Hindlimb muscle (tissue), 1 donor: ENCODE data around the gene PHACTR2. TPM values are rescaled to one million over a fixed set of nuclear protein-coding genes. Genes with fewer than 3 reads are reported as not detected.
"Not testable (repeated sequence)": the region's sequence is repeated elsewhere in the genome, so short reads cannot be mapped to it uniquely, and the experiment has no call there.

Experiments
- DNase-seq: peaks from one replicate; pipeline ENCODE4 v3.0.0-alpha.2; 2013
- polyA plus RNA-seq: library from polyadenylated mRNA; unstranded; fragments of 120-200 nt; gene quantifications from one replicate; pipeline ENCODE4 v1.2.1, GENCODE V29; 2013; ENCODE audit not compliant: insufficient read length

Gene PHACTR2
- polyA plus RNA-seq, 1 donor: 36.5 TPM

DNA sequence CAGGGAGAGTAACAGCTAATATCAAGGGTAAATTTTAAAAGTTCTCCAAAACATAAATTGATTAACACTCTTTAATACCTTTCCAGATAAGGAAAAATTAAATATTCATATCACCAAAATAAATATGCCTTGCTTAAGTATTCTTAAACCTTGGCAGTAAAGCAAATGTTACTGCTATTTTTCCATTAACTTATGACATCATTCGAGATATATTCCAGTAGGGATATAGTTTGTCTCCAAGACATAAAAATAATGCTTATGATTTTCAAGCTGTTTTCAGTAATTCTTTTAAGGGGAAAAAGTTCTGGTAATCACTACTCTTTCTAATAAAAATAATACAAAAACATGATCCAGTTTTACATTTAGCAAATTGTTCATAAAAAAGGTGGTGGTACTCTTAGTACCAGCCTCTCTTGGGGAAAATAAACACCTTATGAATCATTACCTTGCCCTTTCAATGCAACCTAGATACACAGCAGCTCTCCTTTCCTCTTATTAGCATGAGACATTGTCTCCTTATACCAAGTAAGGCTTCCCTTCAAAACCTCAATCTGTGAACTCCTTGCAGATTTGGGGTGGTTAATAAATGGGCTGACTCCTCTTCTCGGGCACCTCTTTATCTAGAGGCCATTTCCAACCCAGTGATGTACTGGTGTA, 133.9 kb downstream of the PHACTR2 start:
- peak; percentile 50 for DNase-seq

DNA sequence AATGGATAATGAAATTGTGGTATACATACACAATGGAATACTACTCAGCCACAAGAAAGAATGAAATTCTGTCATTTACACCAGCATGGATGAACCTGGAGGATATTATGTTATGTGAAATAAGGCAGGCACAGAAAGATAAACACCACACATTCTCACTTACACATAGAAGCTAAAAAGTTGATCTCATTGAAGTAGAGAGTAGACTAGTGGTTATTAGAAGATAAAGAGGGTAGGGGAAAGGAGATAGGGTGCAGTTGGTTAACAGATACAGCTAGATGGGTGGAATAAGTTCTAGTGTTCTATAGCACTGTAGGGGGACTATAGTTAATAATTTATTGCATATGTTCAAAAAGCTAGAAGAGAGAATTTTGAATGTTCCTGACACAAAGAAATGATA, 139.9 kb downstream of the PHACTR2 start:
- DNase-seq: no peak

DNA sequence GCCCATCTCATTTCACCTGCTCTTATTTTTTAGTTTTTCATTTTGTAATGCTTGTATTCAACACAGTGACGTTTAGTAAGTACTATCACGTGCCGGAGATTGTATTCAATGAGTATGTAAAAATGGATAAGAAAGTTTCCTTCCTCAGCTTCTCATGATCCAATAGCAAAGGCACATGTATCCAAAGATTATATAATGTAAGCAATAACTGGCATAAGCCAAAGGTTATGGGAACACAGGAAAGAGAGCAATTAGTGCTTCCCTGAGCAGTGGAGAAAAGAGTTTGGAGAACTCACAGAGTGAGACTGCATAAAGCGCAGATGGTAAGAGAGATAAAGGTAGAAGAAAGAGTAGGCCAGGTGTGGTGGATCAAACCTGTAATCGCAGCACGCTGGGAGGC, 143.6 kb downstream of the PHACTR2 start:
- no peak for DNase-seq

DNA sequence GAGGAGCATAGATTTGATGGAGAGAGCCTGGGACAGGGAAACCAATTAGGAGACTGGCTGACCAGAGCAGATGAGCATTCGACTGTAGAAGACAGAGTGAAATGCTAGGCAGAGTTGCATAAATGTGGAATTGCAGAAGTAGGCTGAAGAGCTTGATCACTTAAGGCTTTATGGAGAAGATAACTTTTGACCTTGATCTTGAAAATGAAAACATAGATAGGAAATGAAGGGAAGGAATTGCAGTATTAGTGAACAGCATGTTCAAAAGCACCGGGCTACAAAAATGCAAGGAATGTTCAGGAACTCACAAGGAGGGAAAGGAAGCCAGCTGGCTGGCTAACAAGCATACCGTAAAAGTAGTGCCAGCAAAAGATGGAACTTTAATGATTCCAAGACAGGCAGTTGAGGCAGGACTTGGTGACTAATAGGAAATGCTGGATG, 144.8 kb downstream of the PHACTR2 start:
- DNase-seq: no peak

DNA sequence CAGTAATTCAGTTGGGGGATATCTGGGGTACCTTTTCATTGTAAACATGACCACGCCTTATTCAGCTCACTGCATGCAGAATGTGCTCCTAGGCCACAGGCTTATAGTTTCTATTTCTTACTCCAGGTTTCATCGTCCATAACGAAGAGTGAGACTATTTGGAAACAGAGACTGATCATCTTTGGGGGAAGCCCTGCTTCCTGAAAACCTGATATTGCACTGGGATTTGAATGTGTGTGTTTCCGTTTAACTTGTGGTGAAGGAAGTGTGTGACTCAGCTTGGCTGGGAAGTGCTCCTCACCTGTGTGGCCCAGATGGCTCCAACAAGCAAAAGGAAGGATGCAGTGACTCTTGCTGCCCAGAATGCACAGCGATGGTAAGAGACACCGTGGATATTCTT, 145.8 kb downstream of the PHACTR2 start:
- DNase-seq: no peak

DNA sequence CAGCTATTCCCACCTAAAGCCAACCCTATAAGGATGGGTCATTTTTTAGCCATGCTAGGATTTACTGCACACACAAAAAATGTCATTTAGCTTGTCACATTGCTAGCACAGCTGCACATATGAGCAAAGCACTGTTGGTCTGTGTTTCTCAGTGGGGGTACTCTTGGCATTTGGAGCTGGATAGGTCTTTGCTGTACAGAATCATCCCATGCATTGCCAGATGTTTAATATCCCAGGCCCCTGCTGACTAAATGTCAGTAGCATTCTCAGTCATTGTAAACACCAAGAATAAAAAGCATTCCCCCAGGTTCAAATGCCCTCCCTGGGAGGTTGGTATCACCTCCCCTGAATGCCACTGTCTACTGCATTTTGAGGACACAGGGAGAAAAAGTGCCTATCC, 150.8 kb downstream of the PHACTR2 start:
- DNase-seq: no peak

DNA sequence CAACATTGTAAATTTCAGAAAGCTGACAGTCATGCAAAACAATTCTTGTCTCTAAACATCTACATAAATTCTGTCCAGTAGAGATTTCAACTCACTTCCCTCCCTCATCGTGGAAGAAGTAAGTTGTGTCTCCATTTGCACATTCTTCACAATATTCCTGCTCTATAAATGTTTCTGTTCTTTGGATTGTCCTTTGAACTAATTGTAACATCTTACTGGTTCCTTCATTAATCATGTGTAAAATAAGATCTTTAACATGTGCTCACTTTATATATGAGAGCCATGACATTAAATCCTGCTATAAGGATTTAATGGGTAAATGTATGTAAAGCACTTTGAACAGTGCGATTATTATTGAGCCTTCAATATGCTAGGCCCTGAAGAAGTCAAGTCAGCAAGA, 158.4 kb downstream of the PHACTR2 start:
- no peak for DNase-seq

DNA sequence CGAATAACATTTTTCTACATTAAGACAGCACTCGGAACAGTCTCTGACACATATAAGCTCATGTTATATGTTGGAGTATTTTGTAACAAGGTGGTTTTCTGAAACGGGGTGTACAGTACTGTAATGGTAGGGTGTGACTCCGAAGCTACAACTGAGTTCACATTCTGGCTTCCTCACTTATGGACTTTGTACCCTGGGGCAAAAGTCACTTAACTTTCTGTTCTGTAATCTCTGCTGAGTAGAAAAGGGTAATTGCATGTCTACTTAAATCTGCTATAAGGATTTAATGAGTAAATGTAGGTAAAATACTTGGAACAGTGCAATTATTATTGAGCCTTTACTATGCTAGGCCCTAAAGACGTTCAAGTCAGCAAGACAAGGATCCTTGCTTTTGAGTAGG, 160.6 kb downstream of the PHACTR2 start:
- DNase-seq: no peak

DNA sequence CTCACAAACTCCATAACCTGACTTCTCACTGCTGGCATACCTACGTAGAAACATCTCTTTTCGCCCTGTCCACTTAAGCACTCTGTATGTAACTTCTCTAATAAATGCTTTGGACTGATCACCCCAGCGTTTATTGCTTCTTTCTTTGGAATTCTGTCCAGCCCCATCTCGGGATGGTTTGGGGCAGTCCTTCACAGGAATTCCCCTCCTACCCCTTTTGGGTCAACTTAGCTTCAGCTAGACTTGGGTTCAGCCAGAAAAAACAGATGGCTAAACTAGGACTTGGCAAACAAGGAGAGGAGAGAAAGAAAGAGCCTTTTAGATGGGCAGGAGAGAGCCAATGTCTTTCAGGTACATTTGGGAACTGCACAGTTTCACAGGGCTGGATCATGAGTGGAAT, 161.4 kb downstream of the PHACTR2 start:
- DNase-seq: peak; percentile 20

DNA sequence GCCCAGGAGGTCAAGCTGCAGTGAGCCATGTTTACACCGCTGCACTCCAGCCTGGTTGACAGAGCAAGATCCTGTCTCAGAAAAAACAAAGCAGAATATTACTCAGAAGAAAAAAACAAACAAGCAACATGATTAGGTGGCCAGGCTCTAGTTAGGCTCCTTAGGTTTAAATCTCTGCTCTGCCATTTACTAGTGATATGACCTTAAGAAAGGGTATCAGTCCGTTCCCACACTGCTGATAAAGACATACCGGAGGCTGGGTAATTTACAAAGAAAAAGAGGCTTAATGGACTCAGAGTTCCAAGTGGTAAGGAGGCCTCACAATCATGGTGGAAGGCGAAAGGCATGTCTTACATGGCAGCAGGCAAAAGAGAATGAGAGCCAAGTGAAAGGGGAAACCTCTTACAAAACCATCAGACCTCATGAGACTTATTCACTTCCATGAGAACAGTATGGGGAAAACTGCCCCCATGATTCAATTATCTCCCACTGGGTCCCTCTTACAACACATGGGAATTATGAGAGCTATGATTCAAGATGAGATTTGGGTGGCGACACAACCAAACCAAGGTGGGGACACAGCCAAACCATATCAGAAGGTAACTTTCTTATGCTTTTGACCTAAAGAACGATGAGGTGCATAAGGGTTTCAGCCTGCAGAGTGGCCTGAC, 163.0 kb downstream of the PHACTR2 start:
- no peak for DNase-seq

DNA sequence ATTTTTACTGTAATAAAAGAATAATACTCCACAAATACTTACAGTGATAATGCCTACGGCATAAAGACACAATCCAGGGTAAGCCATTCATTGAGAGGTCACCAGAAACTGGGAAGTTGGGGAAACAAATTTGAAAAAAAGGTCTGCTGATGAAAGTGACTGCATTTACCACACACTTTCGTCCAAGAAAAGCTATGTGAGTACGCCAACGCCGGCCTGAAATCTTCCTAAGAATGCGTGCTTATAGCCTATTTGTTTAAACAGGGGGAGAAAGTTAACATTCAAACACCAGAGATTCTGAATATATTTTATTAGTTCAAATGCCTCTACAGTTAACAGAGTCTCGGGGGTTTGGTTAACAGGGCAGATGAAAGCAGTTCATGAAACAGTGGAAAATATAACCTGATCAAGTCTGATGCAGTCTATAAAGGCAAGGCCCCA, 164.7 kb downstream of the PHACTR2 start:
- DNase-seq: no peak

DNA sequence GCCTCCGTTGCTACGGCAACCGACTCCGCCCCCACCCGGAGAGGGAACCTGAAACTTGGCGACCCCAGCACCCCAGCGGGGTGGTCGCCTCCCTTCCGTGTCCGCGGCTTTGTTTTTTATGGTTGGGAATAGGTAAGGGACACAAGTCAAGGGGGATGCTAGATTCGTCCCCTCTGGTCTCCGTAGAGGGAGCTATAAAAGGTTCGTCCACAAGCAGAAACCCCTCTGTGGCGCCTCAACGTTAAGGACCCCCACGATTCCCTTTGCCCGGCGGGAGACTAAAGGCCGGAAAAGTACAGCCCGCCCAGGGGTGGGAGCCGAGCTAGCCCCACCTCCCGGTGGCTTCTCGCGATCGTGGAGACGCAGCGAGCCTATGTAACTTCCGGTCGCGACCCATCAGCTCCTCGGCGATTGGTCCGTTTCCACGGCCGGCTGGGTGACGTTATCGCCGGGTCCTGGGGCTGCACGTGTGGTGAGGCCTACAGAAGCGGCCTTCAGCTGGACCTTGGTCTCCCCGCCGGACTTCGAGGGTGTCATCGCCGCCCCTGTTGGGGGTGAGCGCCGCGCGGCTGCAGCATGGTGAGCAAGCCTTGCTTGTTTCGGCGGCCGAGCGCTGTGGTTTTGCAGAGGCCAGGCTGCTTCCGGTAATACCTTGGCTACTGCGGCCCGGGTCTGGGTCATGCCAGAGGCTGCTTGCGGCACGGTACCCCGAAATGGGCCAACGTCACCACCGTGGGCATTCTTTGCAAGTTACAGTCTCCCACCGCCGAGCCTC, 165.3 kb downstream of the PHACTR2 start, which contains the start of gene LTV1:
LTV1 (plus strand) TSS at position 437 of the 775 bp plus-strand sequence; CDS start at position 577, 140 bp downstream.
- DNase-seq: peak; percentile 98

DNA sequence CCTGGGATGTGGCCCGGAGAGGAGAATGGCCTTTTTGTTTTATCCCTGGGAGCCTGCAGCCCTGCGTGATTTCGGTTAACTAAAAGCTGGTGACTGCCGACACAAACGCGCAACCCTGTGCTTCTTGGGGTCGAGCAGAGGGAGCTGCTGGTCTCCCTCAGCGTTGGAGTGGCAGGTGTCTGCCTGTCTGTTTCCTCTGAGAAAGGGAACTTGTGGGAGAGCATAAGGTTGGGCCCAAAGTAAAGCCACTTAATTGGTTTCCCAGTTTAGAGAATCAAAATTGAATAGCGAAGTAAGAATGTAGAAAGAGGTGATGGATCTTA, 165.9 kb downstream of the PHACTR2 start:
- DNase-seq: no peak

DNA sequence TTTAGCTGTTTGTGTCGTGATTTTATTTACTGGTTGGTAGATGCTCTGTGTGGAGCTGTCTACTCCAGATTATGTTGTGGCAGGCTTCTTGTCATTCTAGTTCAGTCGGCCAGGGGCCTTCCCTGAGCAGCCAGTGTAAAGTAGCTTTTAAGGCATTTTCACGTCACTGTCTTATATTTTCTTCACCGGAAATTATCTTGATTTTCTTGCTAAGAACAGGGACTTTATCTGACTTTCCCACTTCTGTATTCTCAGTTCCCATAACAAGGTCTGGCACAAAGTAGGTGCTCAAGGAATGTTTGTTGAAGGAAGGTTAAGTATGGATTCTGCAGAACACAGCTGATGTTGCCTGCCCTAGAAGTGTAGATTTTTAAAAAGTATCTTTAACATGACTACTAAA, 166.2 kb downstream of the PHACTR2 start:
- no peak for DNase-seq

DNA sequence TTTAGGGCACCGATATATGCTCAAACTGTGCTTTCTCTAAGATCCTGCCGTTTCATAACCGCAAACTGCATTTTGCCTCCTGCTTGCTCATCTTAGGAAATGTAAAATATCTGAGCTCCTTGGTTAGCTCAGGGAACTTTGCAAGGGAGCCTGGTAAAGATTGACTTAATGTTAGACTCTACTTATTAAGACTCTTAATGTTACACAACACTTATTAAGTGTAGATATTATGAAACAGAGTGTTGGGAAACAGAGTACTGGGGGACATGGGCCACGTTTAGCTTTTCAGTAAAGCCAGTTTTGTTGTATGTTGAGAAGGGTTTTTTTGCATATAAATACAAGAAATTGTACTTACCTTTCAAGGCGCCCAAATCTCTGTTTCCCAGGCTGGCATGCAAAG, 167.3 kb downstream of the PHACTR2 start:
- no peak for DNase-seq

DNA sequence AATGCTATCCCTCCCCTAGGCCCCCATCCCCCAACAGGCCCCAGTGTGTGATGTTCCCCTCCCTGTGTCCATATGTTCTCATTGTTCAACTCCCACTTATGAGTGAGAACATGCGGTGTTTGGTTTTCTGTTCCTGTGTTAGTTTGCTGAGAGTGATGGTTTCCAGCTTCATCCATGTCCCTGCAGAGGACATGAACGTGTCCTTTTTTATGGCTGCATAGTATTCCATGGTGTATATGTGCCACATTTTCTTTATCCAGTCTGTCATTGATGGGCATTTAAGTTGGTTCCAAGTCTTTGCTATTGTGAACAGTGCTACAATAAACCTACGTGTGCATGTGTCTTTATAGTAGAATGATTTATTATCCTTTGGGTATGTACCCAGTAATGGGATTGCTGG, 173.9 kb downstream of the PHACTR2 start:
- DNase-seq: not testable (repeated sequence)

DNA sequence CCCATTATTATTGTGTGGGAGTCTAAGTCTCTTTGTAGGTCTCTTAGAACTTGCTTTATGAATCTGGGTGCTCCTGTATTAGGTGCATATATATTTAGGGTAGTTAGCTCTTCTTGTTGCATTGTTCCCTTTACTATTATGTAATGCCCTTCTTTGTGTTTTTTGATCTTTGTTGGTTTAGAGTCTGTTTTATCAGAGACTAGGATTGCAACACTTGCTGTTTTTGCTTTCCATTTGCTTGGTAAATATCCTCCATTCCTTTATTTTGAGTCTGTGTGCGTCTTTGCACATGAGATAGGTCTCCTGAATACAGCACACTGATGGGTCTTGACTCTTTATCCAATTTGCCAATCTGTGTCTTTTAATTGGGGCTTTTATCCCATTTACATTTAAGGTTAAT, 177.3 kb downstream of the PHACTR2 start:
- DNase-seq: not testable (repeated sequence)

DNA sequence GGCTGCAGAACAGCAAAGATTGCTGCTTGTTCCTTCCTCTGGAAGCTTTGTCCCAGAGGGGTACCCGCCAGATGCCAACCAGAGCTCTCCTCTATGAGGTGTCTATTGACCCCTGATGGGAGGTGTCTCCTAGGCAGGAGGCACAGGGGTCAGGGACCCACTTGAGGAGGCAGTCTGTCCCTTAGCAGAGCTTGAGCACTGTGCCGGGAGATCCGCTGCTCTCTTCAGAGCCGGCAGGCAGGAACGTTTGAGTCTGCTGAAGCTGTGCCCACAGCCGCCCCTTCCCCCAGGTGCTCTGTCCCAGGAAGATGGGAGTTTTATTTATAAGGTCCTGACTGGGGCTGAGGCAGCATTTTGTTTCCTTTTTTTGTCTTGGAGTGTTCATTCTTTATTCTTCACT, 179.0 kb downstream of the PHACTR2 start:
- DNase-seq: not testable (repeated sequence)

DNA sequence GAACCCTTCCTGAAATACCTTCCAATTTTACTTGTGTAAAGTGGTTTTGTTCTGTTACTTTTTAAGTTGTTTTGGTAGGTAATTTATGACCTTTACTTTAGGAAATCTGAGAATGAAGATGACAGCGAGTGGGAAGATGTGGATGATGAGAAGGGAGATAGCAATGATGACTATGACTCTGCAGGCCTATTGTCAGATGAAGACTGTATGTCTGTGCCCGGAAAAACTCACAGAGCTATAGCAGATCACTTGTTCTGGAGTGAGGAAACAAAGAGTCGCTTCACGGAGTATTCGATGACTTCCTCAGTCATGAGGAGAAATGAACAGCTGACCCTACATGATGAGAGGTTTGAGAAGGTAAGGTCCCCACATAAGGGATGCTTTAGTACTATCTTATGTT, 179.9 kb downstream of the PHACTR2 start:
- no peak for DNase-seq

DNA sequence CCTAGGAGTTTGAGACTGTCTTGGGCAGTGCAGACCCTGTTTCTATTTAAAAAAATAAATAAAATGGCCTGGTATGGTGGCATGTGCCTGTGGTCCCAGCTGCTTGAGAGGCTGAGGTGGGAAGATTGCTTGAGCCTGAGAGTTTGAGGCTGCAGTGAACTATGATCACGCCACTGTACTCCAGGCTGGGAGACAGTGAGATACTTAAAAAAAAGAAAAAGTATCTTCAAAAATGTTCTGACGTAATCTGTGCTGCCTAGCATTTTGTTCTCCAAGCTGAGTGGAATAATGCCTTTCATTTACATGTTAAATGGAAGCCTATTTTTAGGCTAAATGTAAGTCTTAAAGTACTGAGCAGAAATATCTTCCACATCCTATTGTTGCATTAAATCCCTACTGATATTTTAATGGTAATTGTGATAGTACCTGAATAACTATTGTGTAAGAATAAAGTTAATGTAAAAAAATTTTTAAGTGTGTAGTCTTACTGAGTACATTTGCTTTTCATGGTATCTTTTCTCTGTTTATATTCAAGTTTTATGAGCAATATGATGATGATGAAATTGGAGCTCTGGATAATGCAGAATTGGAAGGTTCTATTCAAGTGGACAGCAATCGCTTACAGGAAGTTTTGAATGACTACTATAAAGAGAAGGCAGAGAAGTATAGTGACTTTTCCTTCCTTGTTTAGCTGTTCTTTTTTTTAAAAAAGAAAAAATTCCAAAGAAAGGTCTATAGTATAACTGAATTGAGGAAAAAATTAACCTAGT, 182.3 kb downstream of the PHACTR2 start:
- DNase-seq: no peak

DNA sequence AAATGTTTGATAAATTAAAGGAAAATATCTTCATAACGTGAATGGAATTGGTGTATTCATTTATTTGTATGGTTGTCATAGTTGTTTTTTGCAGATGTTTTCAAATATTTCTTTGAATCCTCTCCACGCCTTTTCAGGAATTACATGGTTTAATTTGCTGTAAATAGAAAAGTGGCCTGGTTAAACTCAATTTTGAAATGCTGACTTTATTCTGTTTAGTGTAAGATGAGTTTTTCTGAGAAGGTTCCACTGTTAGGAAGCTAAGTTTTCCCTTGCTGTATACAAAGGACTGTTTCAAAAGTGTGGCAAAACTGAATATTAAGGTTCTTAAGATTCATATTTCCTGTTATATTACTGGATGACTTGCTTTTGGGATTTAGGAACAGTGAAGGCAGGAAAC, 186.0 kb downstream of the PHACTR2 start:
- no peak for DNase-seq

DNA sequence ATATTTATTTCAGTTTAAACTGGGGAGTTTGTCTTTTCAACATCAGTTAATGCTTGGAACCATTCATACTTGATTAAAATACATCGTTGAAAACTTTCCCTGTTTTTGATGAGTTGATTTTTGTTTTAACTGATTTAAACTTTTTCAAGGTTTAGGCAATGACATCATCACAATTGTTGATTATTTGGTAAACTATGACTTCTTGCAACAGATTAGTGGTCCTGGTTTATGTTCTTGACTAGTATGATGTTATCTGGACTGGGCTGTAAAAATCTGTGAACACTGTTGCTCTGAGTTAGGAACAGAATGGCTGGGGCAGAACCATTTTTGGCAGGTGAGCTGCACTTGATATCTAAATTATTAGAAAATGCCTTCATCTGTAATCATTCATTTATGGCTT, 186.5 kb downstream of the PHACTR2 start, which contains the start of gene ZC2HC1B:
ZC2HC1B (plus strand) TSS at position 241 of the 400 bp plus-strand sequence; CDS start at position 307, 66 bp downstream.
- no peak for DNase-seq

DNA sequence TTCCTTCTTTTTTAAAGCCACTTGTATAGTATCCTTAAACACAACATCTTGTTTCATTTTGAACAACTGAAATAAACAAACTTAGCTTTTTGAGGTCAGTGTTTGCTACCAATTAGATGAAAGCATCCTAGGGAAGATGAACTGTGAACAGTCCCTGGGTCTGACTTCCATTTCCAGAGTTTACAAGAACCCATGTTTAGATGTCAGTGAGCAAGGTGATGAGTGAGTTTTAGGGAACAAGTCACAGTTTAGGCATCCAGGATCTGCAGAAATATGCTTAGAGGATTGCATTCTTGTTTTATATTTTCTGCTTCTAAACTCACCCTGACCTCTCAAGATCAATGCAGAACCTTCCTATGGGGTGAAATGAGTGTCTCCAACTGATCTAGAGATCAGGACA, 189.5 kb downstream of the PHACTR2 start:
- no peak for DNase-seq
